Measurements from ENCODE around the gene PRR33. TPM values are rescaled to one million over a fixed set of nuclear protein-coding genes. Genes with fewer than 3 reads are reported as not detected.

The PRR33 gene
- total RNA-seq, 1 donor from 2014 or later: not detected

DNA sequence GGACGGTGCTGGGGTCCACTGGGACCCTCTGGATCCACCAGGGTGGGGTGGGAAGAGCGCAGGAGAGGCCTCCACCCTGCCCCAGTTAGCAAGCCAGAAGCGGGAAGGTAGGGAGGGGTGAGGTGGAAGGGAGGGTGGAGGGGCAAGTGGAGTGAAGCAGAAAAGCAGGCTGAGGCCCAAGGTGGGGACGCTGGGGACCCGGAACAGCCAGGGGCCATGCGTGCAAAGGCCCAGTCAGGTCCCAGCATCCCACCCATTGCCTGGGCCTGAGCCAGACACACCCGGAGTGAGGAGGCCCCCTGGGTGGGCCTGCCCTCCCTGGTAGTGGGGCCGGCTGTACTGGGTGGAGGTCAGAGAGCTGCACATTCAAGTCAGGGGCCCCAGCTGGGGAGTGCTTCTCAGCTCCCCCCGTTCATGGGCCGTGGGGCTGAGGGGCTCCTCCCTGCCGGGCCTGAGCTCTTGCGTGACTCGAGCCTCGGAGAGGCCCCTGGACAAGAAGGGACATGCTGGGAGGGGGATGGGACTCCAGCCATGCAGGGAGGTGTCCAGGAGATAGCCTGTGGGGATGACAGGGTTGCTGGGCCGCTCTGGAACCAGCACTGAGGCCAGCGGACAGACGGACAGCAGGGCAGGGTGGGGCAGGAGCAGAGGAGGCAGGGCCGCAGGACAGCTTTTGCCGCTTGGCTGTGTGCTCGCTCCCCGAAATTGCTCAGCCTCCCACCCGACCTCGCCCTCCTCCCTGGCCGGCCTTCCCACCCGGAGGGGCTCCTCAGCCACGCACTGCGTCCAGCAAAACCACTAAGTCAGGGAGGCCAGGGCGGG lies 35.5 kb upstream of the PRR33 start:
- DNase-seq (ENCODE audit: low spot score): no peak
- H3K36me3 Mint-ChIP-seq (ENCODE audit: low read depth, unreplicated experiment): no peaks in the 10 kb centered on the region
- H3K4me1 Mint-ChIP-seq (ENCODE audit: unreplicated experiment): no peaks in the 10 kb centered on the region
- H3K9me3 Mint-ChIP-seq (ENCODE audit: unreplicated experiment): no peaks in the 10 kb centered on the region
- H3K4me3 Mint-ChIP-seq (ENCODE audit: unreplicated experiment): no peak overlapping the region
- peaks cover 10% of the 10 kb centered on the region for H3K27me3 Mint-ChIP-seq (ENCODE audit: unreplicated experiment)
- TF ChIP-seq, protein P1, sequence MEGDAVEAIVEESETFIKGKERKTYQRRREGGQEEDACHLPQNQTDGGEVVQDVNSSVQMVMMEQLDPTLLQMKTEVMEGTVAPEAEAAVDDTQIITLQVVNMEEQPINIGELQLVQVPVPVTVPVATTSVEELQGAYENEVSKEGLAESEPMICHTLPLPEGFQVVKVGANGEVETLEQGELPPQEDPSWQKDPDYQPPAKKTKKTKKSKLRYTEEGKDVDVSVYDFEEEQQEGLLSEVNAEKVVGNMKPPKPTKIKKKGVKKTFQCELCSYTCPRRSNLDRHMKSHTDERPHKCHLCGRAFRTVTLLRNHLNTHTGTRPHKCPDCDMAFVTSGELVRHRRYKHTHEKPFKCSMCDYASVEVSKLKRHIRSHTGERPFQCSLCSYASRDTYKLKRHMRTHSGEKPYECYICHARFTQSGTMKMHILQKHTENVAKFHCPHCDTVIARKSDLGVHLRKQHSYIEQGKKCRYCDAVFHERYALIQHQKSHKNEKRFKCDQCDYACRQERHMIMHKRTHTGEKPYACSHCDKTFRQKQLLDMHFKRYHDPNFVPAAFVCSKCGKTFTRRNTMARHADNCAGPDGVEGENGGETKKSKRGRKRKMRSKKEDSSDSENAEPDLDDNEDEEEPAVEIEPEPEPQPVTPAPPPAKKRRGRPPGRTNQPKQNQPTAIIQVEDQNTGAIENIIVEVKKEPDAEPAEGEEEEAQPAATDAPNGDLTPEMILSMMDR (IDR thresholded peaks at IDR 0.05; ENCODE audit: unreplicated experiment): no peak
- no peak overlapping the region for H3K27ac Mint-ChIP-seq (ENCODE audit: unreplicated experiment)

DNA sequence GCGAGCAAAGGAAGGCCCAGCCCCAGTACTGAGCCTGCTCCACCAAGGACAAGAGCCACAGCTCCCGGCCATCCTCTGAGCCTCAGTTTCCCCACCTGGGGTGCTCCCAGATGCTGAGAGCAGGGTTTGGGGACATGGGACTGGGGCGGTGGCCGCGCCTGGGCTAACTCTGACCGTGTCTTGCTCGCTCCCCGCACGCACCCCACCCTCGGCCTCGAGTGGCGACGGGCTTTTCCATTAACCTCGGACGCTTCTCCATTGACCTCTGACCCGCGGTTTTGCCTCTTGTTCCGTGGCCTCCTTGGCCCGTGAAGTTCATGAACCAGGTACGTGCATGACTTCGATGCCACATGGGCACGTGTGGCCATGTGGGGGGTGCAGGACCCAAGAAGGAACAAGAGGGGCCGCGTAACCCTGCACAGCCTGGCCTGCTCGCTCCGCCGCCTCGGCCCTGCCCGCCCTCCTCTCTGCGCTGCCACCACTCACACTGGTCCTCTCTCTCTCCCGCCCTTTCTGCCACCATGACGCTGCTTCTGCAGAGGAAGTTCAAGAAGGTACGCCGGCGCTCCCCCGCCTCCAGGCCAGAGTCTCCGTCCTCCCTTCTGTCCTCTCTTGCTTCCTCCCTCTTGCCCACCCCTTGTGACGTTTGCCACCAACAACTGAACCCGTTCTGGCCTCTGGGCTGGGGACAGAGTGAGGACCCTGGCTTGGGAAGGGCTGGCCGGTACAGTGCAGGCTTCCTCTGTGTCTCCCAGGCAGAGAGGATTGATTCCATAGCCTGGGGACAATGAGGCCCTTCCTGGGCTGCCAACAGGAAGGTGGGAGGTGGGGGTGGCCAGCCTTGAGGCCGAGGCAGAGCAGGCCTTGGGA lies 34.7 kb upstream of the PRR33 start:
- TF ChIP-seq, protein P1 (IDR thresholded peaks at IDR 0.05; ENCODE audit: unreplicated experiment): no peak
- Mint-ChIP-seq H3K27me3 (ENCODE audit: unreplicated experiment) (peaks cover 11% of the 10 kb centered on the region), H3K9me3 (ENCODE audit: unreplicated experiment) (no peaks in the 10 kb centered on the region), H3K4me1 (ENCODE audit: unreplicated experiment) (no peaks in the 10 kb centered on the region), H3K27ac (ENCODE audit: unreplicated experiment) (no peak overlapping the region), H3K4me3 (ENCODE audit: unreplicated experiment) (no peak overlapping the region), H3K36me3 (ENCODE audit: low read depth, unreplicated experiment) (no peaks in the 10 kb centered on the region)
- DNase-seq (ENCODE audit: low spot score): no peak

DNA sequence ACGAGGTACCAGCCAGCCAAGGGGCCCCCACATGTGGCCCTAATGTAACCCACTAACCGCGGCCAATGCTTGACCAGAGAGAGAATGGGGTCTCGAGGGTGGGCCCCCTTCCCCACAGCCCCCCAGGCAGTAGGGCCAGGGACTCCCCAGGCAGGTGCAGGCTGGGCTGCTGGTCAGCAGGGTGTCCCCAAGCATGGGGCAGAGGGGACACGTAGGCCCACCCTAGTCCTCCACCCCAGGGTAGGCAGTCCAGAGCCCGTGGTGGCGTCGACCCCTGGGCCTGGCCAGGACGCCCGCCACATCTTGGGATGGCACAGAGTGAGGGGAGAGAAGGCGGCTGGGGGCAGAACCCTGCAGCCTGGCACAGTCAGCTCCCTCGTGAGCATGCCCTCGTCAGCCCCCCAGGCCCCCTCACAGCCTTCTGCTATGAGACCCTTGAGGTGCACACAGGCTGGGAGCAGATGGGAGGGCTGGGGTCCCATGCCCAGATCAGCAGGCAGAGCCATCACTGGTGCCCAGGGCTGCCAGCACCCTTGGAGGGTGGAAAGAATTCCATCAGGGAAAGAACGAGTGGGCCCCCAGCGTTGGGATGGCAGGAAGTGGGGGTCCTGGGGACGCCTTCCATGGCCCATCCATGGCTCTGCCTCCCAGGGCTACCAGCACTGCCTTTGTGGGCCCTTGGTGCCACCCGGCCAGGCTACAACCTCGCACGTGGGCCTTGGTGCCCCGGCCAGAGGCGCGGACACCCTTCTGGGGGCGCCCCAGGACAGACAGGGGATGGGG lies 33.9 kb upstream of the PRR33 start:
- Mint-ChIP-seq H3K36me3 (ENCODE audit: low read depth, unreplicated experiment) (no peaks in the 10 kb centered on the region), H3K4me1 (ENCODE audit: unreplicated experiment) (no peaks in the 10 kb centered on the region), H3K4me3 (ENCODE audit: unreplicated experiment) (no peak overlapping the region), H3K9me3 (ENCODE audit: unreplicated experiment) (no peaks in the 10 kb centered on the region), H3K27ac (ENCODE audit: unreplicated experiment) (no peak overlapping the region), H3K27me3 (ENCODE audit: unreplicated experiment) (peaks cover 11% of the 10 kb centered on the region)
- TF ChIP-seq, protein P1 (IDR thresholded peaks at IDR 0.05; ENCODE audit: unreplicated experiment): no peak
- no peak for DNase-seq (ENCODE audit: low spot score)

GRCh38 chr11:1924646-1925372 lies 33.1 kb upstream of the PRR33 start:
- peaks cover 9% of the 10 kb centered on the region for H3K27me3 Mint-ChIP-seq (ENCODE audit: unreplicated experiment)
- H3K4me1 Mint-ChIP-seq (ENCODE audit: unreplicated experiment): no peaks in the 10 kb centered on the region
- H3K36me3 Mint-ChIP-seq (ENCODE audit: low read depth, unreplicated experiment): no peaks in the 10 kb centered on the region
- no peaks in the 10 kb centered on the region for H3K9me3 Mint-ChIP-seq (ENCODE audit: unreplicated experiment)
- no peak overlapping the region for H3K4me3 Mint-ChIP-seq (ENCODE audit: unreplicated experiment)
- no peak for DNase-seq (ENCODE audit: low spot score)
- TF ChIP-seq, protein P1 (IDR thresholded peaks at IDR 0.05; ENCODE audit: unreplicated experiment): no peak
- no peak overlapping the region for H3K27ac Mint-ChIP-seq (ENCODE audit: unreplicated experiment)

All from endothelial cell (in vitro differentiated cells).